Psoas muscle (tissue), 8 donors: ENCODE data around the gene MYRIP. TPM values are rescaled to one million over a fixed set of nuclear protein-coding genes. Genes with fewer than 3 reads are reported as not detected.

Experiments
- ATAC-seq, 4 donors: fragments of 200-7000 bp; cut with Tn5 transposase; one replicate each; pipeline ENCODE4 v1.9.1; 2020; ENCODE audit warnings: moderate library complexity in 3 of 4, mild to moderate bottlenecking in 2 of 4
- DNase-seq, 2 donors: peaks; one replicate each; pipeline ENCODE4 v3.0.0-alpha.2; 2020
- H3K27ac ChIP-seq: fragments of 200-600 bp; one replicate; pipeline ENCODE4 v1.8.0; 2022
- H3K27me3 ChIP-seq, 3 donors: fragments of 200-600 bp in 1 of 3; one replicate each; pipeline versions ENCODE4 v1.6.1 to v1.8.0; 2013 to 2022; ENCODE audit warnings: low read length in 2 of 3, mild to moderate bottlenecking in 2 of 3, moderate library complexity in 1 of 3; ENCODE audit not compliant: insufficient read depth in 3 of 3
- H3K36me3 ChIP-seq, 2 donors: fragments of 200-600 bp in 1 of 2; one replicate each; pipeline versions ENCODE4 v1.6.1 to v1.8.0; 2013 to 2022; ENCODE audit warnings: low read depth in 1 of 2, mild to moderate bottlenecking in 1 of 2, moderate library complexity in 1 of 2; ENCODE audit not compliant: insufficient read depth in 1 of 2
- H3K4me1 ChIP-seq: fragments of 200-600 bp; one replicate; pipeline ENCODE4 v1.8.0; 2022
- H3K4me3 ChIP-seq: fragments of 200-600 bp; one replicate; pipeline ENCODE4 v1.8.0; 2022; ENCODE audit warnings: mild to moderate bottlenecking
- H3K9me3 ChIP-seq: fragments of 200-600 bp; one replicate; pipeline ENCODE4 v1.8.0; 2022
- CTCF ChIP-seq: fragments of 200-600 bp; IDR thresholded peaks from one replicate; pipeline ENCODE4 v1.8.0; 2022; ENCODE audit warnings: antibody characterized with exemption
- WGBS, 3 donors: extraction: QIAGEN DNeasy Blood & Tissue Kit; methylation state at CpG; one replicate each; pipeline versions ENCODE4 v1.1.6 to v1.1.7; 2013; 5-methylcytosine and 5-hydroxymethylcytosine counted together
- intact Hi-C, 2 donors: fragments of 100-400 bp; cut with DNase I; formaldehyde crosslinking; loops; one replicate each; pipeline versions ENCODE4 v1.11.0 to v1.14.2; 2022
- polyA plus RNA-seq, 3 donors: library from polyadenylated mRNA; stranded (reverse); fragments of 200-250 nt; gene quantifications; one replicate each; pipeline ENCODE4 v1.2.3, GENCODE V29; 2013
- total RNA-seq, 4 donors: library from RNA; stranded (reverse); fragmentation: NEBNext Ultra II Directional in 2 of 4; extraction: Animal tissue kit (Norgen Biotek cat#: 25700) in 2 of 4; gene quantifications; one replicate each; pipeline versions ENCODE4 v1.2.1 to v1.2.4, GENCODE V29; 2021 to 2023
- donor health status: healthy with polysubstance abuse.
- donor health status: DM: no; HTN: no; CAD: no; lungs with moderate emphysema.
- donor health status: Bipolar disorder and iron deficiency.
- donor health status: healthy.
- donor health status: DM: yes; HTN: yes; CAD: no.
- donor health status: DM: no; HTN: no; CAD: no.
- donor health status: DM: no; HTN: no; CAD: no.
- donor health status: DM: yes; HTN: yes; CAD: no.

The MYRIP gene
- total and polyA plus RNA-seq, 7 donors: 0.35 to 2.8 (median 1.1) TPM

- intact Hi-C loops: no loop called here
- Histone ChIP-seq H3K9me3 (no peaks in the 10 kb centered on the region), H3K36me3 (no peaks in the 10 kb centered on the region), H3K4me1 (no peaks in the 10 kb centered on the region), H3K27me3 (no peaks in the 10 kb centered on the region), H3K27ac (no peak overlapping the region), H3K4me3 (no peak overlapping the region)
- no peak for TF ChIP-seq CTCF
- 92 to 93% (median 93%) methylated on average over 2 of the region's 2 CpGs for WGBS, 3 donors
- ATAC-seq (no peak), DNase-seq (no peak)
These were observed 445.1 kb downstream of the MYRIP start for GRCh38 chr3:40254491-40254890.

- H3K4me3 ChIP-seq: no peak overlapping the region
- no peaks in the 10 kb centered on the region for H3K4me1 ChIP-seq
- no peaks in the 10 kb centered on the region for H3K36me3 ChIP-seq
- no peak for TF ChIP-seq CTCF
- 70 to 89% (median 79%) methylated on average over 2 of the region's 2 CpGs for WGBS, 3 donors
- H3K27ac ChIP-seq: no peak overlapping the region
- H3K9me3 ChIP-seq: no peaks in the 10 kb centered on the region
- H3K27me3 ChIP-seq: no peaks in the 10 kb centered on the region
- intact Hi-C loops: no loop called here
- ATAC-seq: no peak
- DNase-seq: no peak
These were observed 445.5 kb downstream of the MYRIP start for GRCh38 chr3:40254891-40255290.

- H3K4me3 ChIP-seq: no peak overlapping the region
These were observed 446.1 kb downstream of the MYRIP start for GRCh38 chr3:40255532-40255931.

GRCh38 chr3:40258064-40258463 is 448.7 kb downstream of the MYRIP start:
- 83 to 91% (median 85%) methylated on average over 7 of the region's 7 CpGs for WGBS, 3 donors
- H3K36me3 ChIP-seq: no peaks in the 10 kb centered on the region
- H3K27ac ChIP-seq: no peak overlapping the region
- H3K9me3 ChIP-seq: no peaks in the 10 kb centered on the region
- intact Hi-C loops: no loop called here
- H3K4me3 ChIP-seq: no peak overlapping the region
- ATAC-seq: no peak
- no peaks in the 10 kb centered on the region for H3K27me3 ChIP-seq
- DNase-seq: no peak
- H3K4me1 ChIP-seq: no peaks in the 10 kb centered on the region
- no peak for TF ChIP-seq CTCF

More at GRCh38 chr3:40255532-40255931, 446.1 kb downstream of the MYRIP start:
- Histone ChIP-seq H3K4me1 (no peaks in the 10 kb centered on the region), H3K27ac (no peak overlapping the region), H3K36me3 (no peaks in the 10 kb centered on the region), H3K27me3 (no peaks in the 10 kb centered on the region), H3K9me3 (no peaks in the 10 kb centered on the region)
- TF ChIP-seq CTCF: no peak
- ATAC-seq: no peak
- no peak for DNase-seq
- intact Hi-C loops: no loop called here
- 40 to 61% (median 43%) methylated on average over 1 of the region's 1 CpG for WGBS, 3 donors

- Histone ChIP-seq H3K27me3 (no peaks in the 10 kb centered on the region), H3K4me3 (no peak overlapping the region), H3K27ac (no peak overlapping the region), H3K4me1 (no peaks in the 10 kb centered on the region), H3K36me3 (no peaks in the 10 kb centered on the region), H3K9me3 (no peaks in the 10 kb centered on the region)
- ATAC-seq: no peak
- TF ChIP-seq CTCF: no peak
- intact Hi-C loops: no loop called here
- no peak for DNase-seq
- WGBS, 3 donors: 83 to 96% (median 93%) methylated on average over 1 of the region's 1 CpG
These were observed 449.1 kb downstream of the MYRIP start for GRCh38 chr3:40258555-40258954.
